SH-SY5Y (cell line): ENCODE results near the gene KCNE5.

Experiments
- GATA2 ChIP-seq: IDR thresholded peaks from 2 replicates; pipeline ENCODE4 v1.6.1; 2011; ENCODE audit warnings: mild to moderate bottlenecking, low read depth, low read length
- GATA3 ChIP-seq: IDR thresholded peaks from 2 replicates; pipeline ENCODE4 v1.6.1; 2011; ENCODE audit warnings: low read depth, mild to moderate bottlenecking, low read length, moderate library complexity

- TF ChIP-seq GATA2 (no peak), GATA3 (no peak)
Observed at GRCh38 chrX:109626637-109627036, 1.7 kb upstream of the KCNE5 start.
